Measurements from ENCODE around the gene HSD3B7.
A peak's percentile ranks its signal among the peaks of the same experiment; 100 is the strongest.
"Not testable (repeated sequence)": the region's sequence is repeated elsewhere in the genome, so short reads cannot be mapped to it uniquely, and the experiment has no call there.

Gene HSD3B7

DNA sequence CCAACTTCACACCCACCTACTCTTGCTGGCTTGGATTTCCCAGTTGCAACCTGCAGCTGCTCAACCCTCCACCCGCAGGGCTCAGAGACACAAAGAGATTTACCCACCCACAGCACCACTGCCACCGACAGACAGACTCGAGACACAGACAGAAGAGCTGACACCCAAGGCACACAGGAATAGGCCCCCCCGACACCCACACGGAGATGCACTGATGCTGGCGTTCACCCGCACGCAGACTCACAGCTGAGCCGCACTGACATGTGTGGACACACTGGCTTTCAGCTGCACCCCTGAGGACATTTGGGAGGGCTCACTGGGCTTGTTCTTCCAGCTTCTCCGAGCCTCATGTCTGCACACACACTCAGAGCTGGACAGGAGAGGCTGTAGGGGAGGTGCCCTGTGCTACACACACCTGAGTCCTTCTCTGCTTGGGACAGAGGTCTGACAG lies 17.3 kb downstream of the HSD3B7 start:
- DNase-seq = no peak

DNA sequence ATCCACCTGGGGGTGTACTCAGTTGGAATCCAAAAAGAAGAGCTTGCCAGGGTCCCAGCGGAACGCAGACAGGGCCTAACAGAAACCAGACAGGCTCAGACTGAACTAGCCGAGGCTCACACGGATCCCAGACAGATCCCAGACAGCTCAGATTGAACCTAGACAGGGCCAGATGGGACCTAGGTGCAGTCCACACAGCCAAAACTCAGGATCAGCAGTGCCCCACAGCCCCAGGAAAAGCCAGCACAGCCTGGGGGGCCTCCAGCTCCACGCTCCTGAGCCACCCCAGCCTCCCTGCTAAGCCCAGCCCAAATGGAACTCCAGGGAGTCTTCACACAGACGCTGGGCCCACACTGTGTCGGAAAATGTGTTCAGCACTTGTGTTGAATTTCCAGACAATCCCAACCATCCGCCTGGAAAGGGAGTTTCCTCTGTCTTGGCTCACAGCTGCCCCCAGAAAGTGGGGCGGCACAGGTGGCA lies 17.9 kb downstream of the HSD3B7 start:
- no peak for DNase-seq

DNA sequence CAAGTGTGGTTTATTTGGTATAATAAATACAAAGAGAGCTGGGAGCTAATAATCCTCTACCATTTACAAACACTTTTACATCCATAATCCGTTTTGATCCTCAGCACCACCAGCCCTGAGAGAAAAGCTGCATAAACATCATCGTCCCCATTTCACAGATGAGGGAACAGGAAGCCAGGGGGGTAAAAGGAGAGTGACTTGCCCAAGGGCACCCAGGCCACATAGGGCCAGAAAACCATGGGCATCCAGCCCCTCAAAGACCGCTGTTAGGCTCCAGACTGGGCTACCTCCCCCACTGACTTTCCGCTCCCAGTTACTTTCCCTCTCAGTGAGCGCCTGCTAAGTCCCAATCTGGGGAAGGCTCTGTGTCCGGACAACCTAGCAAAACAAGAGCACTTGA lies 18.7 kb downstream of the HSD3B7 start:
- DNase-seq = no peak

DNA sequence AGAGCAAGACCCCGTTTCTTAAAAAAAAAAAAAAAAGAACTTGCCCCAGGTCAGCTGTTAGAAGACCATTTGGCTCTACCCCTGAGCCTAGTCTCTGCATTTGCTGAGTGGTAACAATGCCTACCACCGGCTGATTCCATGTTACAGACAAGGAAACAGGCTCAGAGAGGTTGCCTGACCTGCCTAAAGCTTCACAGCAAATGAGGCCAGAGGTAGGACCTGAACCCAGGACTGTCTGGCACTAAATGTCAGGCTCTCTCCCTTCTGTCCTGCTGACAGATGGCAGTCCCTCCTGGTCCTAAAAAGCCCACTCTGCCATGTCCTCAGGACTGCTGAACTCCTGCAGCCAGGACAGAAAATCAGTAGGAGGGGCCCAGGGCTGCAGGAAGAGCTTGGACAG lies 19.7 kb downstream of the HSD3B7 start:
- no peak for DNase-seq

DNA sequence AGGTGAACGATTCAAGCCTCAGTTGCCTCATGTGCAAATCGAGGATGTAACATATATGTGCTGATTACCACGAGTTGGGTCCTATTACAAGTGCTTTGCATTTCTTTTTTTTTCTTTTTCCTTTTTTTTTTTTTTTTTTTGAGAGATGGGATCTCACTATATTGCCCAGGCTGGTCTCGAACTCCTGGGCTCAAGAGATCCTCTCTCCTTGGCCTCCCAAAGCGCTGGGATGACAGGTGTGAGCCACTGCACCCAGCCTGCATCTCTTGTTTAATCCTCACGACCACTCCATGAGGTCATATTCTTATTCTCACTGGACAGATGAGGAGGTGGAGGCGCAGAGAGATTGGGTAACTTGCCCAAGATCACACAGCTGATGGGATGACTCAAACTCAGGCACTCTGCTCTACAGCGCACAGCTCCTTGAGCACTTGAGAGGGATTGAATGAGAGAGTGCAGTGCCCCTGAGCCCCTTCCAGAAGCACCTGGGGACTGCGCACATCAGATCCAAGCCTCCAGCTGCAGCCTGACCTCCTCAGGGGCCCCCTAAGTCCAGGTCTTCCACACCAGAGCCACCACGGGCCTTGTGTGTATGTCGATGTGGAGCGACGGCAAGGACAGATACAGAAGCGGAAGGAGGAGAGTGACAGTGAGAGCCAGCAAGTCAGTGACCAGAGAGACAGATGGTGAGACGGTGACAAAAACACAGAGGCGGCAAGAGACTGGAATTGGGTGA lies 20.5 kb downstream of the HSD3B7 start:
- no peak for DNase-seq

GRCh38 chr16:31006086-31006385 lies 21.0 kb downstream of the HSD3B7 start:
- DNase-seq = no peak

DNA sequence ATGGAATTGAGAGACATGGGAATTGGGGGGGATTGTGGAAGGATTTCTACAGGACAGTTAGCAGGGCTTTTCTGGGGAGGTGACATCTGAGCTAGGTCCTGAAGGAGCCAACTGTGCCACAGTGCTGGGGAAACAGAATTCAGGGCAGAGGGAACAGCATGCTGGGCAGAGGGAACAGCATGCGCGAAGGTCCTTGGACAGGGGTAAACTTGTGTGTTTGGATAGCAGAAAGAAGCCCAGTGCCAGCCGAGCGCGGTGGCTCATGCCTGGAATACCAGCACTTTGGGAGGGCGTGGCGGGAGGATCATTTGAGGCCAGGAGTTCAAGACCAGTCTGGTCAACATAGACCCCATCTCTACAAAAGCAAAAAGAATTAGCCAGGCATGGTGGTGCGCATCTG lies 21.6 kb downstream of the HSD3B7 start:
- no peak for DNase-seq

- no peak for DNase-seq
Observed at GRCh38 chr16:31007684-31008083, 22.7 kb downstream of the HSD3B7 start.

GRCh38 chr16:31008149-31008548 lies 23.1 kb downstream of the HSD3B7 start:
- no peak for DNase-seq

DNA sequence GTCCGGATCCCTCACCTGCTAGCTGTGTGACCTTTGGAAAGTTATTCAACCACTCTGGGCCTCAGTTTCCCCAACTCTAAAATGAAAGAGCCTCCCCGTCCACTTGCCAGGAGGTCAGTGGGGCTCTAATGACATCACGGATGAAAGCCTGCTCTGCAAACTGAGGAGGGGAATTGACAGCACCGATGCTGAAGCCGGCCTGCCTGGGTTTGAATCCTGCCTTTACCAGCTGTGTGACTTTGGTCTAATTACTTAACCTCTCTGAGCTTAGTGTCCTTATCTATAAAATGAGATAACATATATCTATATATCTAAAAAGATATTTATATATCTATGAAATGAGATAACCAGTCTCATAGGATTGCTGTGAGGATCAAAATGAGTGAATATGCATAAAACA lies 23.5 kb downstream of the HSD3B7 start:
- no peak for DNase-seq

DNA sequence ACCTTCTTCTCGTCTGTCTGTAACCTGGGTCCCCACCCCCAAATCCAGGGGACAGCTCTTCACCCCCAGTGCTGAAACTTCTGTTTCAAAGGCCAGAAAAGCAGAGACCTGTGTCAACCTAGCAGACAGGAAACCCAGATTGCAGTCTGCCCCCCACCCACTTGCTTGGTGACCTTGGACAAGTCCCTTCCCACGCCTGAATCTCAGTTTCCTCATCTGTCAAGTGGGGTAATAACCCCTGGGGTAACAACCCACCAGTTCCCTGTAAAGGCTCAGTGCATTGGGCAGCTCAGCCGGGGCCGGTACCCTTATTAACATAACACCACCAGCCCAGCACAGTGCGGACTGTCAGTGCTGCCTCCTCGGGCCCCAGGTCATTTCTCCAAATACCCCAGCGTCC lies 24.1 kb downstream of the HSD3B7 start:
- no peak for DNase-seq

- DNase-seq = no peak
Observed at GRCh38 chr16:31009894-31010584, 25.0 kb downstream of the HSD3B7 start.

GRCh38 chr16:31010585-31011325 lies 25.7 kb downstream of the HSD3B7 start, which contains the start of gene STX1B:
TSS of gene STX1B (minus strand) at chr16:31010638. CDS start at chr16:31010396, 242 bp downstream.
- DNase-seq = peak; percentile 27

DNA sequence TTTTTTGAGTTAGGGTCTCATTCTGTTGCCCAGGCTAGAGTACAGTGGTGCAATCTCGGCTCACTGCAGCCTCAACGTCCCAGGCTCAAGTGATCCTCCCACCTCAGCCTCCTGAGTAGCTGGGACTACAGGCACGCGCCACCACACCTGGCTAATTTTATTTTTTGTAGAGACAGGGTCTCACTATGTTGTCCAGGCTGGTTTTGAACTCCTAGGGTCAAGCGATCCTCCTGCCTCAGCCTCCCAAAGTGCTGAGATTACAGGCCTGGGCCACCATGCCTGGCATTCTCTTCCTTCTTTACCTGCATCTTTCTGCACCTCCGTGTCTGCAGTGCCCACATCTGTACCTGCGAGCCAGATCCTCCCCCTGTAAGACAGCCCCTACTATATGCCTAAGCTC lies 26.8 kb downstream of the HSD3B7 start:
- DNase-seq = not testable (repeated sequence)

DNA sequence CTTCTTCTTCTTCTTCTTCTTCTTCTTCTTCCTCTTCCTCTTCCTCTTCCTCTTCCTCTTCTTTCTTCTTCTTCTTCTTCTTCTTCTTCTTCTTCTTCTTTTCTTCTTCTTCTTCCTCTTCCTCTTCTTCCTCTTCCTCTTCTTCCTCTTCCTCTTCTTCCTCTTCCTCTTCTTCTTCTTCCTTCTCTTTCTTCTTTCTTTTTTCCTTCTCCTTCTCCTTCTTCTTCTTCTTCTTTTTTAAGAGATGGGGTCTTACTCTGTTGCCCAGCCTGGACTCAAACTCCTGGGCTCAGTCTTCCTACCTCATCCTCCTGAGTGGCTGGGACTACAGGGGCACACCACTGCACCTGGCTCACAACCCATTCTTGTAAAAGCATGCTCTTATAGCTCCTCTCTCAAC lies 28.3 kb downstream of the HSD3B7 start:
- DNase-seq = not testable (repeated sequence)

DNA sequence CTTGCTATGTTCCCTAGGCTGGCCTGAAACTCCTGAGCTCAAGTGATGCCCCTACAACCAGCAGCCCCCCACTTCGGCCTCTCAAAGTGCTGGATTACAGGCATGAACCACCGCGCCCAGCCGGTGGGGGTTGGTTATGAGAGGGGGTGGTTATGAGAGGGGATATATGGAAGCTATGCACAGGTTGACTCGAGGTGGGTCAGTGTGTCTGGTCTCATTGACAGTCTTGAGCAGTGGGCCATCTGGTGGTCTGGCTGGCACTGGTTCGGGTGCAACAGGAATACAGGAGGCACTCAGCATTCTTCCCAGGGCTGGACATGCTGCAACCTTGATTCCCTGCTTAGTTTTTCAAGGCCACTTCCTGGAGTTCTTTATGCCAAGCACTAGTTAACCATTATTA lies 31.0 kb downstream of the HSD3B7 start:
- DNase-seq = no peak

GRCh38 chr16:31017756-31018155 lies 32.7 kb downstream of the HSD3B7 start:
- not testable (repeated sequence) for DNase-seq

- no peak for DNase-seq
Observed at GRCh38 chr16:31020536-31020935, 35.5 kb downstream of the HSD3B7 start.

DNA sequence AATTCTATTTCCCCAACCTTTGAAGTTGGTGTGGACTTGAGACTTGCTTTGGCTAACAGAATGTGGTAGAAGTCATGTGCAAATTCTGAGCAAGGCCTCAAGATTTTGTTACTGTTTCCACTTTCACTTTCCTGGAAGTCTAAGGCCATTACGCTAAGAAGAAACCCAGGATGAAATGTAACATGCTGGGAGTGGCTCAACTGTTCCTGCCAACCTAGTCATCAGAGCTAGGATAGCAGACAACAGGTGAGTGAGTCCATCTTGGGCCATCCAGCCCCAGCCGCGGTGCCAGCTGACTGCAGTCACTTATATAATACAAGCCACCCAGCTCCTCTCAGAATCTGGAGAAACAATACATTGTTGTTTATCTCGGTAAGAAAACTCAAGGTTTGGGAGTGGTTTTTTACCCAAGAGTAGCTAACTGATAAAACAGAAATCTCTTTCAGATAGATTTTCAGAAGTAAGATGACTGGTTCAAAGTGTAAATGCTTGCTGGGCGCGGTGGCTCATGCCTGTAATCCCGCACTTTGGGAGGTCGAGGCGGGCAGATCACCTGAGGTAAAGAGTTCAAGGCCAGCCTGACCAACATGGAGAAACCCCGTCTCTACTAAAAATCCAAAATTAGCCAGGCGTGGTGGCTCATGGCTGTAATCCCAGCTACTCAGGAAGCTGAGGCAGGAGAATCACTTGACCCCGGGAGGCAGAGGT lies 37.7 kb downstream of the HSD3B7 start:
- DNase-seq = no peak

DNA sequence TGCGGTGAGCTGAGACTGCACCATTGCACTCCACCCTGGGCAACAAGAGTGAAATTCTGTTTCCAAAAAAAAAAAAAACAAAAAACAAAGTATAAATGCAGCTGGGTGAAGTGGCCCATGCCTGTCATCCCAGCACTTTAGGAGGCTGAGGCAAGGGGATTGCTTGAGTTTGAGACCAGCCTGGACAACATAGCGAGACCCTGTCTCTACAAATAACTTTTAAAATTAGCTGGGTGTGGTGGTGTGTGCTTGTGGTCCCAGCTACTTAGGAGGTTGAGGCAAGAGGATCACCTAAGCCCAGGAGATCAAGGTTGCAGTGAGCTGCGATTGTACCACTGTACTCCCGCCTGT lies 38.2 kb downstream of the HSD3B7 start:
- no peak for DNase-seq

- no peak for DNase-seq
Observed at GRCh38 chr16:31023627-31024226, 38.7 kb downstream of the HSD3B7 start.

DNA sequence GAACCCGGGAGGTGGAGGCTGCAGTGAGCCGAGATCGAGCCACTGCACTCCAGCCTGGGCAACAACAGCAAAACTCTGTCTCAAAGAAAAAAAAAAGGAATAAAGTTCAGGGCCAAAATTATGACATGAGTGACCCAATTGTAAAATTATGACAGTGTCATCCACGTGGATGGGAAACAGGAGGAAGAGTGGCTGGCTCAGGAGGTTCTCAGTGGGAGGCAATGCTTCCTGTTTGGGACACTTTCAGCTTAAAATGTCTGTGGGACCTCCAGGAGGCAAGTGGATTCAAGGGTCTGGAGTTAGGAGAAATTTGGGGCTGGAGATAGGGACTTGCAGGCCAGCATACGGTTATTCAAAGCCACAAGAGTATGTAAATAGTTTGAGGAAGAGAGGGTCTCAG lies 40.3 kb downstream of the HSD3B7 start:
- no peak for DNase-seq

GRCh38 chr16:31029272-31029671 lies 44.3 kb downstream of the HSD3B7 start:
- no peak for DNase-seq
